Left lung (tissue), 10 donors: ENCODE results near the gene TAL2. TPM values are rescaled to one million over a fixed set of nuclear protein-coding genes. Genes with fewer than 3 reads are reported as not detected.
"Not testable (repeated sequence)": the region's sequence is repeated elsewhere in the genome, so short reads cannot be mapped to it uniquely, and the experiment has no call there.

Experiments used
- ATAC-seq: fragments of 200-7000 bp; cut with Tn5 transposase; one replicate; pipeline ENCODE4 v1.9.1; 2020; ENCODE audit warnings: moderate library complexity
- DNase-seq, 4 donors: peaks; one replicate each; pipeline ENCODE4 v3.0.0-alpha.2; 2013 to 2020
- H3K27ac ChIP-seq, 2 donors: fragments of 200-600 bp; sonication (generic) in 1 of 2; one replicate each; pipeline versions ENCODE4 v1.5.0 to v1.8.0; 2020 to 2021
- H3K27me3 ChIP-seq, 2 donors: fragments of 200-600 bp; sonication (generic) in 1 of 2; one replicate each; pipeline versions ENCODE4 v1.5.0 to v1.8.0; 2020 to 2021
- H3K36me3 ChIP-seq, 2 donors: fragments of 200-600 bp; sonication (generic) in 1 of 2; one replicate each; pipeline versions ENCODE4 v1.5.0 to v1.8.0; 2020 to 2021
- H3K4me1 ChIP-seq, 2 donors: fragments of 200-600 bp; one replicate each; pipeline ENCODE4 v1.8.0; 2021
- H3K4me3 ChIP-seq, 2 donors: fragments of 200-600 bp; sonication (generic) in 1 of 2; one replicate each; pipeline versions ENCODE4 v1.5.0 to v1.8.0; 2020 to 2021; ENCODE audit warnings: mild to moderate bottlenecking in 1 of 2
- H3K9me3 ChIP-seq, 2 donors: fragments of 200-600 bp; sonication (generic) in 1 of 2; one replicate each; pipeline versions ENCODE4 v1.5.0 to v1.8.0; 2020 to 2021
- intact Hi-C, 2 donors: fragments of 100-400 bp; cut with DNase I; formaldehyde crosslinking; loops; one replicate each; pipeline versions ENCODE4 v1.11.2 to v1.14.2; 2022
- polyA plus RNA-seq, 6 donors: library from polyadenylated mRNA; unstranded; fragments of 120-200 nt; gene quantifications; one replicate each; pipeline ENCODE4 v1.2.1, GENCODE V29; 2013; ENCODE audit not compliant: insufficient read length in 6 of 6
- total RNA-seq, 2 donors: library from RNA; stranded (reverse); fragmentation: NEBNext Ultra II Directional; extraction: Animal tissue kit (Norgen Biotek cat#: 25700); gene quantifications; one replicate each; pipeline ENCODE4 v1.2.1, GENCODE V29; 2021
- TF ChIP-seq, protein P1 (sequence below), 2 donors: fragments of 200-600 bp; sonication (generic) in 1 of 2; IDR thresholded peaks; one replicate each; pipeline versions ENCODE4 v1.5.0 to v1.8.0; 2021; ENCODE audit warnings: antibody characterized with exemption in 2 of 2
- donor health status: DM: no; HTN: yes; CAD: no.
- donor health status: DM: no; HTN: no; CAD: no.

The TAL2 gene
- total and polyA plus RNA-seq, 8 donors: 0.41 to 1.0 (median 0.73) TPM; not detected in 2

DNA sequence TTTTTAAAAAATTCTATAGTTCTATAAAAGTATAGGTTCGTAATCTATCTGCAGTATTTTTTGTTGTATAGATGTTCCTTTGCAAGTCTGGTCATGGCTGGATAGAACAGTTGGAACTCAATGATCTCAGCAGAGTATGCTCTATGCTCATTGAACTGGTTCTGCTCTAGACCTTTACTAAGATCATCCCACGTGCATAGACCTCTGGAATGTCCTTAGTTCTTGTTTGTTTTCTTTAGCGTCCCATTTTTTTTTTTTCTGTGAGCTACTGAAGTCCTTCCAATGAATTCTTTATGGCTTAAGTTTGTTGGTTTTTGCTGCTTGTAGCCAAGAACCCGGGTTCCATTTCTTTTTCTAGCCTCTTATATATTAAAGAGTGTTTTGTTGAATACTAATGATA is 35.6 kb downstream of the TAL2 start:
- Histone ChIP-seq H3K36me3 (no peaks in the 10 kb centered on the region), H3K4me1 (peaks cover 0 to 20% of the 10 kb centered on the region in 2 donors), H3K9me3 (no peaks in the 10 kb centered on the region), H3K27ac (no peak overlapping the region), H3K4me3 (no peak overlapping the region), H3K27me3 (peaks cover 8 to 13% of the 10 kb centered on the region in 2 donors)
- intact Hi-C loops: no loop called here
- ATAC-seq (no peak), DNase-seq (no peak)
- TF ChIP-seq, protein P1, sequence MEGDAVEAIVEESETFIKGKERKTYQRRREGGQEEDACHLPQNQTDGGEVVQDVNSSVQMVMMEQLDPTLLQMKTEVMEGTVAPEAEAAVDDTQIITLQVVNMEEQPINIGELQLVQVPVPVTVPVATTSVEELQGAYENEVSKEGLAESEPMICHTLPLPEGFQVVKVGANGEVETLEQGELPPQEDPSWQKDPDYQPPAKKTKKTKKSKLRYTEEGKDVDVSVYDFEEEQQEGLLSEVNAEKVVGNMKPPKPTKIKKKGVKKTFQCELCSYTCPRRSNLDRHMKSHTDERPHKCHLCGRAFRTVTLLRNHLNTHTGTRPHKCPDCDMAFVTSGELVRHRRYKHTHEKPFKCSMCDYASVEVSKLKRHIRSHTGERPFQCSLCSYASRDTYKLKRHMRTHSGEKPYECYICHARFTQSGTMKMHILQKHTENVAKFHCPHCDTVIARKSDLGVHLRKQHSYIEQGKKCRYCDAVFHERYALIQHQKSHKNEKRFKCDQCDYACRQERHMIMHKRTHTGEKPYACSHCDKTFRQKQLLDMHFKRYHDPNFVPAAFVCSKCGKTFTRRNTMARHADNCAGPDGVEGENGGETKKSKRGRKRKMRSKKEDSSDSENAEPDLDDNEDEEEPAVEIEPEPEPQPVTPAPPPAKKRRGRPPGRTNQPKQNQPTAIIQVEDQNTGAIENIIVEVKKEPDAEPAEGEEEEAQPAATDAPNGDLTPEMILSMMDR (IDR thresholded peaks at IDR 0.05): no peak

DNA sequence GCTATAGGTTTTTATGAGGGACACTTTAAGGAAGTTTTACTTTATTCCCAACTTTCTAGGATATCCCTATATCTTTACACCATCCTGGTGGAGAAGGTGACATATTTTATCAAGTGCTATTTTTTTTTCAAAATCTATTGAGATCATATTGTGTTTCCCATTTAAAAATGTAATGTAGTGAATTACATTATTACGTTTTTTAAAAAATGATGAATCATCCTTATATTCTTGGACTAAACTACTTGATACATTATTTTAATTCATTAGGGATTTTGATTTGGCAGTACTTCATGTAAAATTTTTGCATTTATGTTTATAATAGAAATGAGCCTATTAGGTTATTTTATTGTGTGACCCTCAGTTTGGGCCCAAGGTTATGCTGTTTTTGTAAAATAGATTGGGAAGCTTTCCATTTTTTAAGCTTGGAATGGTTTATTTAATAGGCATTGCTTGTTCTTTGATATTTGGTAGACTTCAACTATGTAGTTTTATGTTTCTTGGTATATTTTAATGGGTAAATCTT is 36.2 kb downstream of the TAL2 start:
- intact Hi-C loops: no loop called here
- no peak overlapping the region for H3K4me3 ChIP-seq
- TF ChIP-seq, protein P1 (IDR thresholded peaks at IDR 0.05): no peak
- H3K27ac ChIP-seq: no peak overlapping the region
- peaks cover 0 to 17% of the 10 kb centered on the region in 2 donors for H3K4me1 ChIP-seq
- H3K36me3 ChIP-seq: no peaks in the 10 kb centered on the region
- DNase-seq: no peak
- H3K27me3 ChIP-seq: peaks cover 2 to 7% of the 10 kb centered on the region in 2 donors
- ATAC-seq: no peak
- no peaks in the 10 kb centered on the region for H3K9me3 ChIP-seq

DNA sequence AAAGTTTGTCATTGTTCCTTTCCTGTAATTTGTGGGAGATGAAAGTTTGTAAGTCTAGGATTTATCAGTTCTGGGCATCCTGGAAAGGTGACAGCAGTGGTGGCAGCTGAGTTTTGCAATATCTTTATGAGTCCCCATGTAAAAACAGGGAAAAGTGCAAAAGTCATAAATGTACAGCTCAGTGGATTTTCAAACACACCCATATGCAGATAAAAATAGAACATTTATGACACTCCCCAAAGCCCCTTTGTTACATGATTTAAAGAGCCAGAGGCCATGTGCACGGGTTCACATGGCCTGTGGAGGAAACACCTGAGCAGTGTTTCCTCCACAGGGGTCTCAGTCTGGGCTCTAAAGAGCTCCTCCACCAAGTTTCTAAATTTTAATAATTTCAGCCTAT is 38.4 kb downstream of the TAL2 start:
- TF ChIP-seq, protein P1 (IDR thresholded peaks at IDR 0.05): no peak
- DNase-seq (no peak), ATAC-seq (no peak)
- peaks cover 0 to 3% of the 10 kb centered on the region in 2 donors for H3K4me1 ChIP-seq
- intact Hi-C loops: no loop called here
- H3K9me3 ChIP-seq: no peaks in the 10 kb centered on the region
- no peaks in the 10 kb centered on the region for H3K27me3 ChIP-seq
- H3K4me3 ChIP-seq: no peak overlapping the region
- H3K27ac ChIP-seq: no peak overlapping the region
- H3K36me3 ChIP-seq: peaks cover 0 to 2% of the 10 kb centered on the region in 2 donors

DNA sequence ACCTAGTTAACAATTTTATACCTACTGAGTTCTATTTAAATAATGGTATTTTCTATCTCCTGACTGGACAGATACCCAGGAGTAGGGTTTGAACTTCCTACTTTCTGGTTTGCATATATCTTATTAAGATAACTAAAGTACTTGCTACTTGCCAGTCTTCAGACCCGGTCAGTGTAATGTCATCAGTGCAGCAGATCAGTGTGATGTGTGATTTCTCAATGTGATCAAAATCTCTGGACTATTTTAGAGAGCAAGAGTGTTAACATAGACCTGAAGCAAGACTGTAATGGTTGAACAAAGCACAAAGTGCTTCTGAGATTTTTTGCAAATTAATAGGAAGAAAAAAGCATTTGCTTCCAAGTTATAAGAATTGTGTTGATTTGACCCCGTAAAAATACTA is 38.9 kb downstream of the TAL2 start:
- ATAC-seq (no peak), DNase-seq (no peak)
- Histone ChIP-seq H3K4me3 (no peak overlapping the region), H3K27ac (no peak overlapping the region), H3K9me3 (no peaks in the 10 kb centered on the region), H3K36me3 (peaks cover 0 to 4% of the 10 kb centered on the region in 2 donors), H3K4me1 (no peaks in the 10 kb centered on the region), H3K27me3 (no peaks in the 10 kb centered on the region)
- TF ChIP-seq, protein P1 (IDR thresholded peaks at IDR 0.05): no peak
- intact Hi-C loops: no loop called here

DNA sequence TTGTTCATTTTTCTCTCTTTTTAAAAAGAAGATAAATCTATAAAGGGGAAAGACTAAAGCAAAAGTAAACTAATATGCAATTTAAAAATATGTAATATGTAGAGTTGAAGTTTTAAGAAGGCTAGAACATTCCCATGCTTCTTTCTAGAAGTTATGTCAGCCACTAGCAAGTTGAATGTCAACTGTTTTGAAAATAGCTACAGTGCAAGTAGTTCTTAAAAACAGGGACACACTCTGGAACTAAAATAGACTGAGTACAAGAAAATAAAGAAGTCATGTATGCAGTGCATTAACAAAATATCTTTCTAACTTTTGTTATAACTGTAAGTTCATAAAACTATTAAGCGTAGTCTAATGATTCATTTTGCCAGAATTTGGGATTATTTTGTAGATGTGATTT is 40.0 kb downstream of the TAL2 start:
- H3K9me3 ChIP-seq: no peaks in the 10 kb centered on the region
- DNase-seq: no peak
- no peak for ATAC-seq
- H3K36me3 ChIP-seq: peaks cover 0 to 4% of the 10 kb centered on the region in 2 donors
- intact Hi-C loops: no loop called here
- H3K4me1 ChIP-seq: no peaks in the 10 kb centered on the region
- H3K27ac ChIP-seq: no peak overlapping the region
- H3K4me3 ChIP-seq: no peak overlapping the region
- H3K27me3 ChIP-seq: no peaks in the 10 kb centered on the region
- TF ChIP-seq, protein P1 (IDR thresholded peaks at IDR 0.05): no peak

DNA sequence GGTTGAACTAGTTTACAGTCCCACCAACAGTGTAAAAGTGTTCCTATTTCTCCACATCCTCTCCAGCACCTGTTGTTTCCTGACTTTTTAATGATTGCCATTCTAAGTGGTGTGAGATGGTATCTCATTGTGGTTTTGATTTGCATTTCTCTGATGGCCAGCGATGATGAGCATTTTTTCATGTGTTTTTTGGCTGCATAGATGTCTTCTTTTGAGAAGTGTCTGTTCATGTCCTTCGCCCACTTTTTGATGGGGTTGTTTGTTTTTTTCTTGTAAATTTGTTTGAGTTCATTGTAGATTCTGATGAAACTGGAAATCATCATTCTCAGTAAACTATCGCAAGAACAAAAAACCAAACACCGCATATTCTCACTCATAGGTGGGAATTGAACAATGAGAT is 41.4 kb downstream of the TAL2 start:
- H3K4me1 ChIP-seq, H3K27me3 ChIP-seq, H3K27ac ChIP-seq, intact Hi-C loops, H3K36me3 ChIP-seq, DNase-seq, ATAC-seq, H3K9me3 ChIP-seq, H3K4me3 ChIP-seq: not testable (repeated sequence)
